Measurements from ENCODE around the gene TULP4.
"Not testable (repeated sequence)": the region's sequence is repeated elsewhere in the genome, so short reads cannot be mapped to it uniquely, and the experiment has no call there.

The TULP4 gene

DNA sequence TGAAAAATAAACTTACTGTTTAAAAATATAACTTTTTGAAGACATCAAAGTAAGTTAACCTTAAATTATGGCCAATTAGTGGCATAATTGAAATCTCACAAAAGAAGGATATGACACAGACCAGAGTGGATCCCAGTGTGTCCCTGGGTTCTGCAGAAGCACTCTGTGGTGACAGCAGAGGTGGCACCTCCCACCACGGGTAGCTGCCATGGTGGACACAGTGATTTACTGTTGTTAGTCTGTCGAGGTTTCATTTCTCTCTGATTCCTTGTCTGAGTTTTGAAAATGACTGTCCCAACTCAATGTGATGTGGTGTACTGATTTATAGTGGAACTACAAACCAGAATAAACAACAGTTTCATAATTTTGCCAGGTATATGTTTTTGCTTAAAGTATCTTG, 76.5 kb downstream of the TULP4 start:
- Mint-ChIP-seq H3K9me3 (no peaks in the 10 kb centered on the region), H3K4me3 (no peak overlapping the region), H3K36me3 (ENCODE audit: low read depth) (peaks cover 2% of the 10 kb centered on the region), H3K4me1 (ENCODE audit: low read depth) (peaks cover 11% of the 10 kb centered on the region), H3K27ac (no peak overlapping the region), H3K27me3 (ENCODE audit: low read depth) (no peaks in the 10 kb centered on the region)
- DNase-seq (ENCODE audit: low spot score), result no peak

GRCh38 chr6:158389193-158389919, 77.1 kb downstream of the TULP4 start:
- no peak for DNase-seq (ENCODE audit: low spot score)
- no peaks in the 10 kb centered on the region for H3K27me3 Mint-ChIP-seq (ENCODE audit: low read depth)

DNA sequence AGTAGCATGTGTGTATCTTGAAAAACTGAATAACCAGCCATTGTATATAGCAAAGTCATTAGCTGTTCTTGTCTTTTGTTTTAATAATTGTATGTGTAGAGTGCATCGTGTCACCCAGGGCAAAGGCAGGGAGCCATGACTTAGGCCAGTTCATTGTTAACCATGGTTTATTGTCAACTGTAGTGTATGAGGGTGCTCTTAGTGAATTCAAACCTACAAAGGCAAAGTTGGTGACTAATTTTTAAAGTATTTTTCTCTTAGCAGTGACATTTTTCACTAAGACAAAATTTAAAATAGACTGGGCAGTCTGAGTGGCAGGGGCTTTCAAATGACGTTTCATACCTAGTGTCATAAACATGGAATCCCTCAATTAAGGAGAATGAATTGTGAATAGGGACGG, 79.0 kb downstream of the TULP4 start:
- H3K4me1 Mint-ChIP-seq (ENCODE audit: low read depth), result peaks cover 11% of the 10 kb centered on the region
- no peak overlapping the region for H3K27ac Mint-ChIP-seq
- no peak overlapping the region for H3K4me3 Mint-ChIP-seq
- H3K27me3 Mint-ChIP-seq (ENCODE audit: low read depth), result no peaks in the 10 kb centered on the region
- no peak for DNase-seq (ENCODE audit: low spot score)
- H3K36me3 Mint-ChIP-seq (ENCODE audit: low read depth), result peaks cover 2% of the 10 kb centered on the region
- no peaks in the 10 kb centered on the region for H3K9me3 Mint-ChIP-seq

More at GRCh38 chr6:158389193-158389919, 77.1 kb downstream of the TULP4 start:
- H3K36me3 Mint-ChIP-seq (ENCODE audit: low read depth), result peaks cover 2% of the 10 kb centered on the region
- H3K9me3 Mint-ChIP-seq, result no peaks in the 10 kb centered on the region
- H3K4me1 Mint-ChIP-seq (ENCODE audit: low read depth), result peaks cover 11% of the 10 kb centered on the region
- no peak overlapping the region for H3K27ac Mint-ChIP-seq
- H3K4me3 Mint-ChIP-seq, result no peak overlapping the region

DNA sequence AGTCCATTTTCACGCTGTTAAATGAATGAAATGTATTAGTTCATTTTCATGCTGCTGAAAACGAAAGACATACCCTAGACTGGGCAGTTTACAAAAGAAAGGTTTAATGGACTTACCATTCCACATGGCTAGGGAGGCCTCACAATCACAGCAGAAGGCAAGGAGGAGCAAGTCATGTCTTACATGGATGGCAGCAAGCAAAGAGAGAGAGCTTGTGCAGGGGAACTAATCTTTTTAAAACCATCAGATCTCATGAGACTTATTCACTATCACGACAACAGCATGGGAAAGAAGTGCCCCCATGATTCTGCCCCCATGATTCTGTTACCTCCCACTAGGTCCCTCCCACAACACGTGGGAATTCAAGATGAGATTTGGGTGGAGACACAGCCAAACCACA, 79.7 kb downstream of the TULP4 start:
- H3K36me3 Mint-ChIP-seq (ENCODE audit: low read depth); DNase-seq (ENCODE audit: low spot score); H3K9me3 Mint-ChIP-seq; H3K4me1 Mint-ChIP-seq (ENCODE audit: low read depth); H3K4me3 Mint-ChIP-seq; H3K27ac Mint-ChIP-seq; H3K27me3 Mint-ChIP-seq (ENCODE audit: low read depth): not testable (repeated sequence)

DNA sequence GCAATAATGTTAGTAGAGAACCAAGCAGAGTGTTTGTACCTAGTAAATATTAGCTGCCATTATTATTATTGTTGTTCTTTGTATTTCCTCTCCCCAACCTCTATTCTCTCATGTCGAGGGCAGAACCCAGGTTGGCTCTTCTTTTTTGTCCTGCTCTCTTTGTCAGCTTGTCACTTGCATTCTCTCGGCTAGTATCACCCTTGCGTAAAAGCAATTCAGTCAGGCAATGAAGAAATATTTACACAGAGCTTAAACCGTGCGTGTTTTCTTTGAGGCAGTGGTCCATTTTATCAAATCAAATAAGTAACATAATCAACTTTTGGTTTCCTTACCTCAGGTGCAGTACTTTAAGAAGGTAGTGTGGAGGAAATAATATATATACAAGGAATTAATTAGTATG, 83.9 kb downstream of the TULP4 start:
- no peak overlapping the region for H3K4me3 Mint-ChIP-seq
- H3K4me1 Mint-ChIP-seq (ENCODE audit: low read depth), result no peaks in the 10 kb centered on the region
- H3K27ac Mint-ChIP-seq, result no peak overlapping the region
- H3K27me3 Mint-ChIP-seq (ENCODE audit: low read depth), result no peaks in the 10 kb centered on the region
- H3K9me3 Mint-ChIP-seq, result no peaks in the 10 kb centered on the region
- peaks cover 2% of the 10 kb centered on the region for H3K36me3 Mint-ChIP-seq (ENCODE audit: low read depth)
- no peak for DNase-seq (ENCODE audit: low spot score)

DNA sequence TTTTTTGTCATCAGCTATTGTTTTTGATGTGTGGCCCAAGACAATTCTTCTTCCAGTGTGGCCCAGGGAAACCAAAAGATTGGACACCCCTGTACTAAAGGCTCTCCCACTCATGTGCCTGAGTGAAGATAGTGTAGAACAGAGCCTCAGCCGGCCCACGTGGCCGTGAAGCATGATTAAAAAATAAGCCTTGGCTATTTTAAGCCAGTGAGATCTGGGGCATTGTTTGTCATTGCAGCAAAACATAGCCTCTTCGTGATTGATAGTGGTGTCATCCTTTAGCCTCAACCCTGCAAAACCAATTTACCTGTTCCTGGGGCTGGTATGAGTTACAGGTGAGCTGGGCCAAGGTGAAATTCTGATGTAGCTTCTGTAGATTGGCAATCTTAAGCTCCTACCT, 85.3 kb downstream of the TULP4 start:
- no peak overlapping the region for H3K4me3 Mint-ChIP-seq
- no peaks in the 10 kb centered on the region for H3K4me1 Mint-ChIP-seq (ENCODE audit: low read depth)
- no peak overlapping the region for H3K27ac Mint-ChIP-seq
- no peaks in the 10 kb centered on the region for H3K36me3 Mint-ChIP-seq (ENCODE audit: low read depth)
- H3K9me3 Mint-ChIP-seq, result no peaks in the 10 kb centered on the region
- DNase-seq (ENCODE audit: low spot score), result no peak
- no peaks in the 10 kb centered on the region for H3K27me3 Mint-ChIP-seq (ENCODE audit: low read depth)

DNA sequence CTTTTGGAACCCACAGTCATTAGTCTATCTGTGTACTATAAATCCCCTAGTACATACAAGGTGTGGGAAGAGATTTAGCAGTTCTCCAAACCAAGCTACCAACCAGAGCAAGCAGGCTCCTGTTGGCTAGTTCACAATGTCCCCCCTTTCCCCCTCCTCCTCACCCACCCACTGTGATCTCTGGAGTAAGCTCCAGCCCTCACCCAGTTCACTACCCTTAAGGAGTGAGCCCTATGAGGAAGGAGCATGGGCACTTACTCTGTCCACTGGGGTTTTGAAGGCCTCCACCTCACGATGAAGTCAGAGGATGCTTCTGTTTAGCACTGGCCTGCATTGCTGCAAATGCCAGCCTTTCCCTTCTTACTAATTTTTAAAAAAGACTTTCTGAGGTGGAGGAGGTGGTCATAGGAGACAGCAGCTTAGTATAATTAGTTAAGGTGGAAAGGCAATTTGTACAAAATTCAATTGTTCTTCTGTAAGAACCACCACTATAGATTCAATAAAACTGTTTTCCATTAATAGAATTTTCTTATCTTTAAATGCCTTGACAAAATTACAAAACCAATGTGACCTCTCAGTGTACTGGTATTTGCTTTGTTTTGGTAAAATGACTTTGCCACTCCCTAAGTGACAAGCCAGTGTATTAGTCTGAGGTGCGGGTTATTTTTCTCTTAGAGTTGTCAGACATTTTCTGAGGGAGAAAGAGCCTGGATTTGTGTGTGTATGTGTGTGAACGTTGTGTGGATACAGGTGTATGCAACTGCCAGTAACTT, 86.2 kb downstream of the TULP4 start:
- H3K4me3 Mint-ChIP-seq, result no peak overlapping the region
- no peaks in the 10 kb centered on the region for H3K36me3 Mint-ChIP-seq (ENCODE audit: low read depth)
- no peaks in the 10 kb centered on the region for H3K9me3 Mint-ChIP-seq
- H3K4me1 Mint-ChIP-seq (ENCODE audit: low read depth), result no peaks in the 10 kb centered on the region
- H3K27ac Mint-ChIP-seq, result no peak overlapping the region
- no peak for DNase-seq (ENCODE audit: low spot score)
- no peaks in the 10 kb centered on the region for H3K27me3 Mint-ChIP-seq (ENCODE audit: low read depth)

- H3K9me3 Mint-ChIP-seq, result no peaks in the 10 kb centered on the region
- no peak overlapping the region for H3K4me3 Mint-ChIP-seq
- H3K27ac Mint-ChIP-seq, result no peak overlapping the region
- no peaks in the 10 kb centered on the region for H3K4me1 Mint-ChIP-seq (ENCODE audit: low read depth)
- H3K36me3 Mint-ChIP-seq (ENCODE audit: low read depth), result no peaks in the 10 kb centered on the region
- no peak for DNase-seq (ENCODE audit: low spot score)
- no peaks in the 10 kb centered on the region for H3K27me3 Mint-ChIP-seq (ENCODE audit: low read depth)
These were observed 86.9 kb downstream of the TULP4 start for GRCh38 chr6:158399040-158399700.

- H3K4me1 Mint-ChIP-seq (ENCODE audit: low read depth), result no peaks in the 10 kb centered on the region
- no peaks in the 10 kb centered on the region for H3K27me3 Mint-ChIP-seq (ENCODE audit: low read depth)
- H3K4me3 Mint-ChIP-seq, result no peak overlapping the region
- no peak overlapping the region for H3K27ac Mint-ChIP-seq
- H3K36me3 Mint-ChIP-seq (ENCODE audit: low read depth), result no peaks in the 10 kb centered on the region
- DNase-seq (ENCODE audit: low spot score), result no peak
- H3K9me3 Mint-ChIP-seq, result no peaks in the 10 kb centered on the region
These were observed 89.9 kb downstream of the TULP4 start for GRCh38 chr6:158402184-158402583.

GRCh38 chr6:158405321-158405831, 93.1 kb downstream of the TULP4 start:
- not testable (repeated sequence) for DNase-seq (ENCODE audit: low spot score); H3K4me1 Mint-ChIP-seq (ENCODE audit: low read depth); H3K27ac Mint-ChIP-seq; H3K36me3 Mint-ChIP-seq (ENCODE audit: low read depth); H3K4me3 Mint-ChIP-seq; H3K9me3 Mint-ChIP-seq; H3K27me3 Mint-ChIP-seq (ENCODE audit: low read depth)

DNA sequence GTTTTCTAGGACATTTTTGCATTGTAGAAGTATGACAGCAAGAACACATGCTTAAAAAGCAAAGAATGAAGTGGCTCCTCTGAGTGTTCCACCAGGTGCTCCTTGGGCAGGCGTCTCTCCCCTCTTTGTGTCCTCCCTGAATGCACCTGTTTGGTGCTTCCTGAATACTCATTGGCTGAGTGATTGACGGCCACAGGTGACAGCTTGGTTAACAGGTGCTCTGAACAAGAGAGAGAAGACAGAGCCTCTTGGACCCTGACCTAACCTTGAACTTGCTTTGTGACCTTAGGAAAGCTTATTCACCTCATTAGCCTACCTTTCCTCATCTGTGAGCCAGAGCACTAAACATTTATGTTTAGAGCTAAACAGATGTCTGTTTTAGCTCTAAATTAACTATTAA, 93.7 kb downstream of the TULP4 start:
- H3K9me3 Mint-ChIP-seq, result no peaks in the 10 kb centered on the region
- no peak for DNase-seq (ENCODE audit: low spot score)
- H3K27ac Mint-ChIP-seq, result no peak overlapping the region
- H3K4me1 Mint-ChIP-seq (ENCODE audit: low read depth), result peaks cover 6% of the 10 kb centered on the region
- no peak overlapping the region for H3K4me3 Mint-ChIP-seq
- no peaks in the 10 kb centered on the region for H3K36me3 Mint-ChIP-seq (ENCODE audit: low read depth)
- H3K27me3 Mint-ChIP-seq (ENCODE audit: low read depth), result no peaks in the 10 kb centered on the region

GRCh38 chr6:158406736-158407135, 94.5 kb downstream of the TULP4 start:
- Mint-ChIP-seq H3K4me3 (no peak overlapping the region), H3K9me3 (no peaks in the 10 kb centered on the region), H3K27ac (no peak overlapping the region), H3K27me3 (ENCODE audit: low read depth) (no peaks in the 10 kb centered on the region), H3K36me3 (ENCODE audit: low read depth) (no peaks in the 10 kb centered on the region), H3K4me1 (ENCODE audit: low read depth) (peaks cover 6% of the 10 kb centered on the region)
- DNase-seq (ENCODE audit: low spot score), result no peak

DNA sequence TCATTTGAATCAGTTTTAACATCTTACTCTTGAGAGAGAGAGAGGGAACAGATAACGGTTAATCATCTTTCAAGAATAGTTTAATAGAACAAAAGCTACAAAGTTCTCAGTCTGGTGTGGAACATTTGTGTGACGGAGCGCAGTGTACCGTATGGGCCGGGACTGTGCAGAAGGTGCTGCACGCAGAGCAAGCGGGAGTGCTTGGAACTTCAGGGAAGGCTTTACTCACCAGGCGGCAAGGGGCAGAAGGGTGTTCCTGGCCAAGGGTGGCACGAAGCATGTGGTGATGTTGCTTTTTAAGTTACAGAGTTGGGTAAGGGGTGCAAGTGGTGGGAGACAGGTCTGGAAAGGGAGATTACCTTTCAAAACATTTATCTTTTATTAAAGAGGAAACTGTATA, 95.7 kb downstream of the TULP4 start:
- H3K27ac Mint-ChIP-seq, result no peak overlapping the region
- no peak overlapping the region for H3K4me3 Mint-ChIP-seq
- H3K27me3 Mint-ChIP-seq (ENCODE audit: low read depth), result no peaks in the 10 kb centered on the region
- no peaks in the 10 kb centered on the region for H3K36me3 Mint-ChIP-seq (ENCODE audit: low read depth)
- peaks cover 6% of the 10 kb centered on the region for H3K4me1 Mint-ChIP-seq (ENCODE audit: low read depth)
- no peaks in the 10 kb centered on the region for H3K9me3 Mint-ChIP-seq
- no peak for DNase-seq (ENCODE audit: low spot score)

DNA sequence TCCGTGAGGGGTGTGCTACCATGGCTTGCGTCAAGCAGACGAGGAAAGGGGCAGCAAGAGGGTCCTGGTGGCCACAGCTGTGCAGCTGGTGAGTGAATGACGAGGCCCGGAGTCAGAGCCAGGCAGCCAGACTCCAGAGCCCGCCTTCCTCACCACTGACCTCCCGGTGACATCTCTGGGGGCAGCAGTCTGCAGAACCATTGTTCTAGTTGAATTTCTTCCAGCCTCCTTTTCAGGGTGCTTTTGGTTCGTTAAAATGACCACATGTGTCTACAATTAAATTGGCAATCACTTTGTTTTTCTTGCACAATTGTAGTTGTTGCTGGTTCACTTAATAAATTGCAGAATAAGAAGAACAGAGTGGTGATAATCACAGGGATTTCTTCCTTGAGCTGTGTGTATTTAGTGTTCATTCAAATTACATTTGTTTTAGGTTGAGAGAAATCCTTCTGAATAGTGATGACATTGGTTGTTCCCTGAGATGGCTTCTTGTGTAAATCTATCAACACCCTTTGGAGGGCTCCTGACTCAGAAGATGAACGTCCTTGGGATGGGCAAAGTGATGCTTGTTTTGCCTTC, 96.4 kb downstream of the TULP4 start:
- DNase-seq (ENCODE audit: low spot score), result no peak
- no peaks in the 10 kb centered on the region for H3K9me3 Mint-ChIP-seq
- no peaks in the 10 kb centered on the region for H3K36me3 Mint-ChIP-seq (ENCODE audit: low read depth)
- H3K27ac Mint-ChIP-seq, result no peak overlapping the region
- H3K27me3 Mint-ChIP-seq (ENCODE audit: low read depth), result no peaks in the 10 kb centered on the region
- no peak overlapping the region for H3K4me3 Mint-ChIP-seq
- peaks cover 6% of the 10 kb centered on the region for H3K4me1 Mint-ChIP-seq (ENCODE audit: low read depth)
